GM19395 (cell line): Measurements from ENCODE around the gene SMIM10L2A.
A peak's percentile ranks its signal among the peaks of the same experiment; 100 is the strongest.
"Not testable (repeated sequence)": the region's sequence is repeated elsewhere in the genome, so short reads cannot be mapped to it uniquely, and the experiment has no call there.

Experiments
- ATAC-seq: cut with Tn5 transposase; IDR thresholded peaks from one replicate; pipeline ENCODE4 v1.9.1; 2021; ENCODE audit warnings: mild to moderate bottlenecking, moderate library complexity; ENCODE audit not compliant: unreplicated experiment

SMIM10L2A gene

GRCh38 chrX:135449637-135450550, 28.1 kb downstream of the SMIM10L2A start:
- ATAC-seq, result no peak

GRCh38 chrX:135453381-135453780, 31.6 kb downstream of the SMIM10L2A start:
- ATAC-seq, result no peak

GRCh38 chrX:135454816-135455215, 33.1 kb downstream of the SMIM10L2A start:
- no peak for ATAC-seq

GRCh38 chrX:135461756-135462155, 40.0 kb downstream of the SMIM10L2A start:
- not testable (repeated sequence) for ATAC-seq

- peak; percentile 62 for ATAC-seq
Measured at GRCh38 chrX:135463937-135464336, 42.2 kb downstream of the SMIM10L2A start.

- no peak for ATAC-seq
Measured at GRCh38 chrX:135476378-135476777, 54.6 kb downstream of the SMIM10L2A start.

GRCh38 chrX:135477576-135477975, 55.8 kb downstream of the SMIM10L2A start:
- ATAC-seq, result no peak
